H9 (cell line): ENCODE measurements around the gene XPA. TPM values are rescaled to one million over a fixed set of nuclear protein-coding genes. Genes with fewer than 3 reads are reported as not detected.

Experiments
- DNase-seq: peaks from one replicate; pipeline ENCODE4 v3.0.0-alpha.2; 2017
- H2AFZ ChIP-seq: one replicate; pipeline ENCODE4 v1.6.1; 2013; ENCODE audit warnings: mild to moderate bottlenecking, low read length, control low read depth, moderate library complexity
- H2AK5ac ChIP-seq: 2 replicates; pipeline ENCODE4 v1.6.1; 2013; ENCODE audit warnings: low read length, control low read depth, mixed read lengths; ENCODE audit not compliant: insufficient read length
- H2BK120ac ChIP-seq: one replicate; pipeline ENCODE4 v1.6.1; 2013; ENCODE audit warnings: low read depth, mild to moderate bottlenecking, low read length, control low read depth, inconsistent platforms; ENCODE audit not compliant: poor library complexity, severe bottlenecking
- H2BK12ac ChIP-seq: 2 replicates; pipeline ENCODE4 v1.6.1; 2013; ENCODE audit warnings: low read length, control low read depth, mixed read lengths, low read depth; ENCODE audit not compliant: insufficient read length
- H2BK15ac ChIP-seq: 2 replicates; pipeline ENCODE4 v1.6.1; 2013; ENCODE audit warnings: low read depth, low read length, control low read depth
- H2BK20ac ChIP-seq: one replicate; pipeline ENCODE4 v1.6.1; 2013; ENCODE audit warnings: low read depth, mild to moderate bottlenecking, low read length, control low read depth, inconsistent platforms; ENCODE audit not compliant: poor library complexity, severe bottlenecking
- H2BK5ac ChIP-seq: 2 replicates; pipeline ENCODE4 v1.6.1; 2013; ENCODE audit warnings: low read length, control low read depth, mixed read lengths; ENCODE audit not compliant: insufficient read length
- H3K14ac ChIP-seq: 2 replicates; pipeline ENCODE4 v1.6.1; 2013; ENCODE audit warnings: low read length, control low read depth; ENCODE audit not compliant: insufficient read depth
- H3K18ac ChIP-seq: 2 replicates; pipeline ENCODE4 v1.6.1; 2013; ENCODE audit warnings: low read depth, mild to moderate bottlenecking, mixed read lengths, low read length, control low read depth; ENCODE audit not compliant: insufficient read length
- H3K23ac ChIP-seq: 2 replicates; pipeline ENCODE4 v1.6.1; 2013; ENCODE audit warnings: low read length, control low read depth, mixed read lengths, low read depth; ENCODE audit not compliant: insufficient read length
- H3K23me2 ChIP-seq: 2 replicates; pipeline ENCODE4 v1.6.1; 2013; ENCODE audit warnings: low read depth, mild to moderate bottlenecking, mixed read lengths, low read length, control low read depth; ENCODE audit not compliant: insufficient read length, poor library complexity, severe bottlenecking
- H3K27ac ChIP-seq: 2 replicates; pipeline ENCODE4 v1.5.1; 2013; ENCODE audit warnings: low read length, control low read depth, mixed read lengths, low read depth; ENCODE audit not compliant: insufficient read length
- H3K27me3 ChIP-seq: 2 replicates; pipeline ENCODE4 v1.6.1; 2013; ENCODE audit warnings: low read length, control low read depth, inconsistent platforms; ENCODE audit not compliant: insufficient read depth
- H3K4ac ChIP-seq: 2 replicates; pipeline ENCODE4 v1.6.1; 2013; ENCODE audit warnings: low read depth, mild to moderate bottlenecking, control low read depth, inconsistent platforms, low read length, moderate library complexity
- H3K4me1 ChIP-seq: 2 replicates; pipeline ENCODE4 v1.6.1; 2013; ENCODE audit warnings: low read length, control low read depth, inconsistent platforms; ENCODE audit not compliant: insufficient read depth
- H3K4me2 ChIP-seq: 2 replicates; pipeline ENCODE4 v1.6.1; 2013; ENCODE audit warnings: low read length, control low read depth, mixed read lengths; ENCODE audit not compliant: insufficient read length, insufficient read depth
- H3K56ac ChIP-seq: 2 replicates; pipeline ENCODE4 v1.6.1; 2013; ENCODE audit warnings: low read depth, mild to moderate bottlenecking, mixed read lengths, low read length, control low read depth; ENCODE audit not compliant: insufficient read length
- H3K79me1 ChIP-seq: 2 replicates; pipeline ENCODE4 v1.6.1; 2013; ENCODE audit warnings: low read depth, mild to moderate bottlenecking, moderate library complexity, low read length, control low read depth, inconsistent platforms; ENCODE audit not compliant: insufficient read depth, poor library complexity, severe bottlenecking
- H3K79me2 ChIP-seq: 2 replicates; pipeline ENCODE4 v1.6.1; 2013; ENCODE audit warnings: low read length, control low read depth, inconsistent platforms; ENCODE audit not compliant: insufficient read depth
- H3K9ac ChIP-seq: 2 replicates; pipeline ENCODE4 v1.6.1; 2013; ENCODE audit warnings: low read length, control low read depth, mixed read lengths; ENCODE audit not compliant: insufficient read length; ENCODE audit errors: extremely low read depth
- H3K9me3 ChIP-seq: one replicate; pipeline ENCODE4 v1.6.1; 2013; ENCODE audit warnings: low read depth, low read length, inconsistent platforms; ENCODE audit not compliant: control insufficient read depth
- H3T11ph ChIP-seq: one replicate; pipeline ENCODE4 v1.6.1; 2013; ENCODE audit warnings: mild to moderate bottlenecking, low read length, control low read depth, inconsistent platforms
- H4K20me1 ChIP-seq: one replicate; pipeline ENCODE4 v1.6.1; 2013; ENCODE audit not compliant: control insufficient read depth, insufficient read length, insufficient read depth
- H4K5ac ChIP-seq: 2 replicates; pipeline ENCODE4 v1.6.1; 2013; ENCODE audit warnings: low read depth, mild to moderate bottlenecking, mixed read lengths, low read length, control low read depth; ENCODE audit not compliant: insufficient read length
- H4K8ac ChIP-seq: replicated peaks from 2 replicates; pipeline ENCODE4 v1.6.1; 2013; ENCODE audit warnings: low read length, control low read depth, mixed read lengths, low read depth; ENCODE audit not compliant: insufficient read length
- H4K91ac ChIP-seq: 2 replicates; pipeline ENCODE4 v1.6.1; 2013; ENCODE audit warnings: low read depth, mild to moderate bottlenecking, moderate library complexity, mixed read lengths, low read length, control low read depth; ENCODE audit not compliant: insufficient read length
- H3K27ac Mint-ChIP-seq, 3 experiments: 2 replicates in 2 of 3; 3 replicates in 1 of 3; pipeline ENCODE4 v1.8.0; 2020 to 2021; ENCODE audit warnings: mixed read lengths in 3 of 3, mild to moderate bottlenecking in 1 of 3, moderate library complexity in 1 of 3
- H3K27me3 Mint-ChIP-seq: 2 replicates; pipeline ENCODE4 v1.8.0; 2021; ENCODE audit warnings: low read depth, mild to moderate bottlenecking, moderate library complexity, mixed read lengths
- H3K36me3 Mint-ChIP-seq, 3 experiments: 2 replicates in 2 of 3; 3 replicates in 1 of 3; pipeline ENCODE4 v1.8.0; 2020 to 2021; ENCODE audit warnings: low read depth in 3 of 3, mixed read lengths in 3 of 3; ENCODE audit not compliant: insufficient read depth in 1 of 3
- H3K4me1 Mint-ChIP-seq, 2 experiments: 2 replicates each; pipeline ENCODE4 v1.8.0; 2020; ENCODE audit warnings: mixed read lengths in 2 of 2
- H3K4me3 Mint-ChIP-seq, 2 experiments: 2 replicates in 1 of 2; 3 replicates in 1 of 2; pipeline ENCODE4 v1.8.0; 2020 to 2021; ENCODE audit warnings: mild to moderate bottlenecking in 2 of 2, mixed read lengths in 2 of 2, moderate library complexity in 1 of 2
- H3K9me3 Mint-ChIP-seq, 2 experiments: 2 replicates in 1 of 2; 3 replicates in 1 of 2; pipeline ENCODE4 v1.8.0; 2020; ENCODE audit warnings: mild to moderate bottlenecking in 2 of 2, mixed read lengths in 2 of 2, moderate library complexity in 1 of 2
- WGBS: extraction: QIAGEN DNeasy Blood & Tissue Kit; methylation state at CpG from one replicate; pipeline ENCODE4 v1.1.7; 2013; ENCODE audit warnings: missing lambda C conversion rate, low lambda C conversion rate, mixed read lengths; ENCODE audit not compliant: insufficient read length; ENCODE audit errors: extremely low coverage; 5-methylcytosine and 5-hydroxymethylcytosine counted together
- total RNA-seq: library from RNA; stranded (reverse); gene quantifications from 2 replicates; pipeline ENCODE4 v1.2.1, GENCODE V29; 2021
- TF ChIP-seq, protein P1 (sequence below): fragments of 200-600 bp; sonication (generic); conservative IDR thresholded peaks from 3 replicates; pipeline ENCODE4 v1.8.0; 2021; ENCODE audit warnings: antibody characterized with exemption, mild to moderate bottlenecking

XPA gene
- total RNA-seq, 1 experiment from 2014 or later: 6.6 TPM

GRCh38 chr9:97737429-97737828 lies 40.3 kb upstream of the XPA start:
- no peak overlapping the region for H3K4me2 ChIP-seq
- H2BK15ac ChIP-seq: no peak overlapping the region
- H2BK20ac ChIP-seq: no peak overlapping the region
- no peak overlapping the region for H2BK120ac ChIP-seq
- WGBS: no CpG with 5 or more reads among the region's 3 CpGs
- no peak overlapping the region for H2AK5ac ChIP-seq
- no peak overlapping the region for H3K14ac ChIP-seq
- H3K27me3 ChIP-seq: no peaks in the 10 kb centered on the region; the same call in 1 of the 2 replicates
- no peak overlapping the region for H2AFZ ChIP-seq
- Mint-ChIP-seq H3K9me3 (peaks cover 6 to 9% of the 10 kb centered on the region in 2 experiments; a peak in 3 of 5 replicates), H3K4me3 (no peak overlapping the region), H3K36me3 (peaks cover 0 to 7% (median 3%) of the 10 kb centered on the region in 3 experiments; a peak in 3 of 7 replicates), H3K4me1 (peaks cover 10 to 23% of the 10 kb centered on the region in 2 experiments), H3K27ac (no peak overlapping the region), H3K27me3 (peaks cover 66% of the 10 kb centered on the region)
- H3K9me3 ChIP-seq: no peaks in the 10 kb centered on the region
- H3K79me1 ChIP-seq: no peaks in the 10 kb centered on the region
- TF ChIP-seq, protein P1, sequence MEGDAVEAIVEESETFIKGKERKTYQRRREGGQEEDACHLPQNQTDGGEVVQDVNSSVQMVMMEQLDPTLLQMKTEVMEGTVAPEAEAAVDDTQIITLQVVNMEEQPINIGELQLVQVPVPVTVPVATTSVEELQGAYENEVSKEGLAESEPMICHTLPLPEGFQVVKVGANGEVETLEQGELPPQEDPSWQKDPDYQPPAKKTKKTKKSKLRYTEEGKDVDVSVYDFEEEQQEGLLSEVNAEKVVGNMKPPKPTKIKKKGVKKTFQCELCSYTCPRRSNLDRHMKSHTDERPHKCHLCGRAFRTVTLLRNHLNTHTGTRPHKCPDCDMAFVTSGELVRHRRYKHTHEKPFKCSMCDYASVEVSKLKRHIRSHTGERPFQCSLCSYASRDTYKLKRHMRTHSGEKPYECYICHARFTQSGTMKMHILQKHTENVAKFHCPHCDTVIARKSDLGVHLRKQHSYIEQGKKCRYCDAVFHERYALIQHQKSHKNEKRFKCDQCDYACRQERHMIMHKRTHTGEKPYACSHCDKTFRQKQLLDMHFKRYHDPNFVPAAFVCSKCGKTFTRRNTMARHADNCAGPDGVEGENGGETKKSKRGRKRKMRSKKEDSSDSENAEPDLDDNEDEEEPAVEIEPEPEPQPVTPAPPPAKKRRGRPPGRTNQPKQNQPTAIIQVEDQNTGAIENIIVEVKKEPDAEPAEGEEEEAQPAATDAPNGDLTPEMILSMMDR: no peak
- H3K23me2 ChIP-seq: no peaks in the 10 kb centered on the region
- H3K4me1 ChIP-seq: no peaks in the 10 kb centered on the region
- no peaks in the 10 kb centered on the region for H3K79me2 ChIP-seq
- H4K20me1 ChIP-seq: no peaks in the 10 kb centered on the region
- H2BK5ac ChIP-seq: no peak overlapping the region
- no peak overlapping the region for H3T11ph ChIP-seq
- H3K4ac ChIP-seq: no peak overlapping the region
- no peak overlapping the region for H3K27ac ChIP-seq
- H3K23ac ChIP-seq: no peak overlapping the region
- DNase-seq: peak; percentile 74
- no peak overlapping the region for H2BK12ac ChIP-seq
- H3K9ac ChIP-seq: no peak overlapping the region
- no peak overlapping the region for H4K8ac ChIP-seq
- H3K56ac ChIP-seq: no peak overlapping the region
- H4K91ac ChIP-seq: no peak overlapping the region
- H3K18ac ChIP-seq: no peak overlapping the region
- no peak overlapping the region for H4K5ac ChIP-seq
